ENCODE results near the gene PPP1R13L.

DNA sequence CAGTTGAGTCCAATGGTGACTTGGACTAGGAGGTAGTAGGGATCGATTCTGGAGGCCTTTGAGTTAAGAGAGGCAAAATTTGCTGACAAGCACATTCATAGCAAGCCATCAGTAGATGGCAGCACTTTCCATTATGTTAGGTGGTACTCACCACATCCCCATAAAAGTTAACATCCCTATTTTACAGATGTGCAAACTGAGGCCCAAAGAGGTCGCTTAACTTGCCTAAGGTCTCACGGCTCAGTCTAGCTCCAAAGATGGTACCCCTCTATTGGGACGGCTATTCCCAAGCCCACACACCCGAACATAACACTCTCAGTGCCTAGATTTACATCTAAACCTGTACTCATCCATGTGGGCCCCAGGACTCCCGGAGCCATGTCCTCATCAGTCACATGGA is 41.4 kb upstream of the PPP1R13L start:
- TF ChIP-seq, protein P1, sequence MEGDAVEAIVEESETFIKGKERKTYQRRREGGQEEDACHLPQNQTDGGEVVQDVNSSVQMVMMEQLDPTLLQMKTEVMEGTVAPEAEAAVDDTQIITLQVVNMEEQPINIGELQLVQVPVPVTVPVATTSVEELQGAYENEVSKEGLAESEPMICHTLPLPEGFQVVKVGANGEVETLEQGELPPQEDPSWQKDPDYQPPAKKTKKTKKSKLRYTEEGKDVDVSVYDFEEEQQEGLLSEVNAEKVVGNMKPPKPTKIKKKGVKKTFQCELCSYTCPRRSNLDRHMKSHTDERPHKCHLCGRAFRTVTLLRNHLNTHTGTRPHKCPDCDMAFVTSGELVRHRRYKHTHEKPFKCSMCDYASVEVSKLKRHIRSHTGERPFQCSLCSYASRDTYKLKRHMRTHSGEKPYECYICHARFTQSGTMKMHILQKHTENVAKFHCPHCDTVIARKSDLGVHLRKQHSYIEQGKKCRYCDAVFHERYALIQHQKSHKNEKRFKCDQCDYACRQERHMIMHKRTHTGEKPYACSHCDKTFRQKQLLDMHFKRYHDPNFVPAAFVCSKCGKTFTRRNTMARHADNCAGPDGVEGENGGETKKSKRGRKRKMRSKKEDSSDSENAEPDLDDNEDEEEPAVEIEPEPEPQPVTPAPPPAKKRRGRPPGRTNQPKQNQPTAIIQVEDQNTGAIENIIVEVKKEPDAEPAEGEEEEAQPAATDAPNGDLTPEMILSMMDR (IDR thresholded peaks at IDR 0.05), result no peak
- no peak for TF ChIP-seq POLR2A (IDR thresholded peaks at IDR 0.05)
